ENCODE data around the gene SEMA5B.

SEMA5B gene

DNA sequence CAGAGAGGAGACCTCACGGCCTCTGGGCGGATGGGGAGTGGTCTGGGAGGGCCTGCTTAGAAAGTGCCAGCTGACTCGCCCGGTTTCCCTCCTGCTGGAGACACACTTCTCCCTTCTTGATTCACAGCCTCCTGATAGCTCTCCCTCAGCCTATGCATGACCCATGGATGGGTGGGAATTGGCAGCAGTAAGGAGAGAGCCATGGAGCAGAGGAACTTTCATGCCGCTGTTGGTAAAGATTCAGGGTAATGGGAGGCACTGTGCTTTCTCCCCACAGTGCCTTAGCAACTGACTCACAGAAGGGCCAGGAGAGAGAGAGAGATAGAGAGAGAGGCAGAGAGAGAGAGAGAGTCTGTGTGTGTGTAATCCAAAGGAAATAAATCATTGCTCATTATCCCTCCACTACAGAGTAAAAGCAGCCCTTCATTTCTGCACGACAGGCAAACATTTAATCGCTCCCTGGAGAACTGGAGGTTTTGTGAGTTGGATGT, 82.8 kb downstream of the SEMA5B start:
- no peak for DNase-seq (ENCODE audit: low spot score)

- DNase-seq (ENCODE audit: low spot score) = no peak
Observed at GRCh38 chr3:122943828-122944190, 83.8 kb downstream of the SEMA5B start.

DNA sequence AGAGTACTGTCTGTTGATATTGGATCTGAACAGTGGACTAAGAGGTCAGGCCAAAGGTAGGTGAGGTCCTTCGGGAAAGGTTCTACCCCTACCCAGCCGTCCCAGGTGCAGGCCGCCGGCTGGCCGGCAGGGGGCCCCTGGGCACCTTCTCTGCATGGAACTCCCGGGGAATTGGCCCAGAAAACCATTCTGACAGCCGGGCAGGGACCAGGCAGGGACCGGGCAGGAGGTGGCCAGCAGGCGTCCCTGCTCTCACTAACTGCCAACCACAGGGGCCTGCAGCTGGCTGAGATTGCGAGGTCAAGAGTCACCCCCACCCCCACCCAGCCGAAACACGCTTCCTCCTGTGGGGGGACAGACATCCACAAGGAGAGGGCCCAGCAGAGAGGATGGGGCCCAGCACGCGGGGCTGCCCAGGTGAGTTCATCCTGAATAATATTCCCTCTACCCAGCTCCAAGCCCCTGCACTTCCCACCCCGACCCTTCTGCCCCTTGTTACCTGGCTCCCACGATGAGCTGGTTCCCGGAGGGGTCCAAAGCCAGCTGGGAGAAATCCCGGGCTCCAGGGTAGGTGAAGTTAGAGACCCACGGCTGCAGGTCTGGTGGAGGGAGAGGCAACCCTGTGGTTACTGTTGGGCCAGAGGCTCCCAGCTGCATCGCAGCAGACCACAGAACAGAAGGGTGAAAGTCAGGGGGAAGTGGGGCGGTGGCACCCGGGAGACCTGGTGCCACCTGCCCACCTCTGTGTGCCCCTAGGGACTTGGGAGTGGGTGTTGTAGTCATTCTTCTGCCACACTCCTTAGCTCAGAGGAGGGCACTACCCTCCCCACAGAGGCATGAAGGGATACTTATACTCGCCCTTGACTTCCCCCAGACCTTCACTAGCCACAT, 84.4 kb downstream of the SEMA5B start:
- DNase-seq (ENCODE audit: low spot score) = peak; percentile 98

GRCh38 chr3:122942239-122942638, 85.3 kb downstream of the SEMA5B start:
- DNase-seq (ENCODE audit: low spot score) = no peak

GRCh38 chr3:122941228-122942206, 86.0 kb downstream of the SEMA5B start:
- DNase-seq (ENCODE audit: low spot score) = no peak

GRCh38 chr3:122940628-122941086, 86.9 kb downstream of the SEMA5B start:
- DNase-seq (ENCODE audit: low spot score) = no peak

DNA sequence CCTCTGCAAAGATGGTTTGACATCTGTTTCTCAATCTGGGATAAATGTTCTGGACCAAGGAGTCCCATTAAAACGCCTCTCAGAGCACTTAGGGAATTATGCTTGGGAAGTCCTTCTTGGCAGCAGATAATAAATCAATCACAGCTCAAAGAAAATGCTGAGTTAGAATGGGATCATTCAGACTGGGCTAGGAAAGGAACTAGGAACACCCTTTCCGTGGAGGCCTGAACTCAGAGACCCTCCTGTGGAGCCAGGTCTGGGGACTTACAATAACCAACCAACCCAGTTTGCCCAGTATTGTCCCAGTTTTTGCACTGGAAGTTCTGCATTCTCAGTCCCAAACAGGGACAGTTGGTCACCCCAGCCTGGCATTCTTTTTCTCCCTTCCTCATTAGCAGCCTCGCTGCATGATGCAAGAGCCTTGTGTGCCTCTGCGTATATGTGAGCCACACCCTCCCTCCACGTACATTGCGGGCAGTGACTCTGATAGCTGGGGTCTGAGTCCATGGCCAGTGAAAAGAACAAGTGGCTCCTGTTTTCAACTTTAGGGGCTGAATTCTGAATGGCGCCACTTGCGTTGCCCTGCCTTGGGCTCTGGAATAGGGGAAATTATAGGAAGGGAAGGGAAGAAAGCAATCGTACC, 88.7 kb downstream of the SEMA5B start:
- DNase-seq (ENCODE audit: low spot score) = no peak

DNA sequence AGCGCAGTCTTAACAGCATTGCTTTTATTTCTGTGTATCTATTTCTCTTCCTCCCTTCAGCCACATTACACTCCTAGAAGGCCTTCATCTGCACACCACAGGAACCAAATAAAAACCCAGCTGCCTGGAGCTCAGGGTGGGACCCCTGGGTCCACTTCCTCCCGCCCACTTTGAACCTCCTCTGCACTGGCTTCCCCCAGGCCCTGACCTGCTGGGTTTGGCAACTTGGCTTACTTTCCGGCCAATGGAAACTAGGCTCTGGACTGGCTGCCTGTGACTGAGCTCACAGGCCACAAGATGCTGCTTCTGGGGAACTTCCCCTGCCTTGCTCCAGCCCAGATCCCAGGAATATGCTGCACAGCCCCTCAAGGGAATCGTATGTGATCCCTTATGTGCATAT, 89.8 kb downstream of the SEMA5B start:
- DNase-seq (ENCODE audit: low spot score) = no peak

DNA sequence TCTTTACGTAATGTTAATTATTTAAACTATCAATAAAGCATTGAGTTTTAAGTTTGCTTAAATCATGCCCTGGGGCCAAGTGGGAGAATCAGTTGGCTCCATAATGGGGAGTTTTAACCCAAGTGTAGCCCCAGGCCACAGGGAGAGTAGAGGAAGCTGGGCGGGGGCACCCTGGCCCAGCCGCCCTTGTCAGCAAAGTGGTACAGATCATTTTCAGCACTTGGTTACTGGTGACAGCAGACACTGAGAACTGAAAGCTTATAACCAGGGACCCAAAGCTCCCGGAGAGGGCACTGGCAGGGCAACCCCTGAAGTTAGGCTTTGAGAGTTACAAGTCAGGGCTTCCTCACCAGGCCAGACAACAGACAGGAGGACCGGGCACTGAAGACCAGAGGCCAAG, 90.6 kb downstream of the SEMA5B start:
- DNase-seq (ENCODE audit: low spot score) = no peak

- DNase-seq (ENCODE audit: low spot score) = no peak
Observed at GRCh38 chr3:122936335-122936734, 91.2 kb downstream of the SEMA5B start.

DNA sequence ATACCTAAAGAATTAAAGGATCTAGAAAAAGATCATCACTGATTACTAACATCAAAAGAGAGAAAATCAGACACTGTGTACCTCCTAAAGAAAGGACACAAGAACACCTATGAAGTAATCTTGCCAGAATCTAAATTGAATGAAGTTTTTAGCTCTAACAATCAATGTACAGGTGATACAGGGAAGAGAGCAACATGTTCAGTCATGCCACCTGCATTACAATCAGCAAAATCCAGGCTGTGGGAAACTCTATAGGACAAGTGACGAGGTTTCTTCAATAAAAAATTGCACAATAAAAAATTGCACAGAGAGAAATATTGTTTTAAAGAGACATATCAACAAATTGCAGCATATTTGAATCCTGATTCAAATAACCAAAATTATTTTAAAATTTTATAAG, 93.3 kb downstream of the SEMA5B start:
- DNase-seq (ENCODE audit: low spot score) = no peak

DNA sequence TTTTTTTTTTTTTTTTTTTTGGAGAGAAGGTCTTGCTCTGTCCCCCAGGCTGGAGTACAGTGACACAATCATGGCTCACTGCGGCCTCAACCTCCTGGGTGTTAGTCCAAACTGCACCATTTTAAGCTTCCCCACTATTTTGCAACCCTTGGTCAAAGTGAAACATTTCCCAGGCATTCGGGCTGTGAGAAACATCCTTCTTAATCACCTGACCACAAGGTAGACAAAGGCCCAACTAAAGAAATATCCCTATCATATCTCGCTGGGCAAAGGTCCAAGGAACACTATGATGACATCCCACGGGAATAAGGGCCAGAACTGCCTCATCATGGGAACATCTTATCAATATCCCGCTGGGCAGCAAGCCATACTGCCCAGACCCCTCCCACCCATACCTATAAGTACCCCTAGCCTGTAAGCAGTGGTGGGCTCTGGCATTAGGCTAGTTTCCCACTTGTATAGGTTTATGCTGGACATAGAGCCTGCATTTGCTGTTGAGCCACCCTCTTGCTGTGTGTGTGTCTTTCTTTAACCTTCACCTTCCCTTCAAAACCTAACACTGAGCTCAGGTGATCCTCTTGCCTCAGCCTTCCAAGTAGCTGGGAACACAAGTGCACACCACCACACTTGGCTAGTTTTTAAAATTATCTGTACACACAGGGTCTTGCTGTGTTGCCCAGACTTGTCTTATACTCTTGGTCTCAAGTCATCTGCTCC, 95.2 kb downstream of the SEMA5B start:
- DNase-seq (ENCODE audit: low spot score) = no peak

DNA sequence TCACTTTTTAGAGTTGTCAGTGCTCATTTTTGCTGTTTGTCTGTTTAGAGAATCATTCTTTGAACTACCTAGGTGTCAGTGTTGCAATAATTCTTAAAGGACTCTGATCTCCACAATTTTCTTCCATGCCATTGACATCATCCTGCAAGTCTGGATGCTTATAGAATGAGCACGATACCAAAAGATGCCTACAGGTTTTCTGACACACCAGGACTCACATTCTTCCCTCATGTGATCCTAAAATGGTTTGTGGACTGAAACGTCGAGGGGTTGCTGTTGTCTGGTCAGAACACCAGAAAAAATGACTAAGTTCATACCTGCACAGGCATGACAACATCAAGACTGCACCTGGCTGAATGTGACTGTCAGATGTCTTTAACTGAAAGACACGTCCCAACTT, 95.9 kb downstream of the SEMA5B start:
- no peak for DNase-seq (ENCODE audit: low spot score)

- DNase-seq (ENCODE audit: low spot score) = no peak
Observed at GRCh38 chr3:122930063-122930997, 97.2 kb downstream of the SEMA5B start.

GRCh38 chr3:122929188-122930062, 98.1 kb downstream of the SEMA5B start:
- no peak for DNase-seq (ENCODE audit: low spot score)

GRCh38 chr3:122928396-122929187, 99.0 kb downstream of the SEMA5B start:
- no peak for DNase-seq (ENCODE audit: low spot score)

- no peak for DNase-seq (ENCODE audit: low spot score)
Observed at GRCh38 chr3:122927726-122928125, 99.8 kb downstream of the SEMA5B start.

- no peak for DNase-seq (ENCODE audit: low spot score)
Observed at GRCh38 chr3:122926811-122927210, 100.8 kb downstream of the SEMA5B start.

Data from iPS-NIHi11 (cell line).